K562 (cell line): ENCODE measurements around the gene FRMD4A. TPM values are rescaled to one million over a fixed set of nuclear protein-coding genes. Genes with fewer than 3 reads are reported as not detected.

Experiments used
- ATAC-seq: fragments of 200-7000 bp; cut with Tn5 transposase; 3 replicates; pipeline ENCODE4 v1.9.1; 2020; ENCODE audit warnings: moderate library complexity
- BruUV-seq: library from RNA; stranded (reverse); fragments of 400-500 nt; replicated peaks from 2 replicates; lab custom pipeline; 2021; lab: Mats Ljungman, UMichigan
- CTCF ChIA-PET: fragments of 300-600 bp; formaldehyde crosslinking; extraction: SDS; loops from one replicate; lab custom pipeline; 2021; ENCODE audit warnings: low intra/inter-chr PET ratio; lab: Yijun Ruan, JAX
- POLR2A ChIA-PET: fragments of 300-600, 350-650 bp; sonication (Branson Sonifier 250); formaldehyde crosslinking; extraction: SDS; loops from one replicate; lab custom pipeline; 2021; ENCODE audit warnings: antibody characterized with exemption, inconsistent platforms; lab: Yijun Ruan, JAX
- DNase-seq, 4 experiments: peaks; one replicate each; pipeline versions ENCODE4 v3.0.0 to v3.0.0-alpha.2; 2011 to 2018; ENCODE audit warnings: low spot score in 3 of 4, mixed read lengths in 3 of 4; ENCODE audit errors: extremely low read depth in 1 of 4
- FAIRE-seq: peaks from 2 replicates; lab custom pipeline; 2011; peaks lifted over from hg19 to GRCh38; lab: Jason Lieb, UNC
- H2AFZ ChIP-seq: 2 replicates; pipeline ENCODE4 v1.6.0; 2011; ENCODE audit warnings: low read depth, low read length, control low read depth, inconsistent platforms
- H3K27ac ChIP-seq: fragments of 200-600 bp; 3 replicates; pipeline ENCODE4 v1.8.0; 2011; ENCODE audit warnings: low read depth, mild to moderate bottlenecking, control low read depth, inconsistent platforms, low read length, moderate library complexity, mixed read lengths; ENCODE audit errors: extremely low read depth
- H3K27me3 ChIP-seq, 2 experiments: fragments of 300-600 bp in 1 of 2; 2 replicates in 1 of 2; 3 replicates in 1 of 2; pipeline versions ENCODE4 v1.6.0 to v1.8.0; 2011; ENCODE audit warnings: inconsistent platforms in 2 of 2, low read length in 2 of 2, mild to moderate bottlenecking in 1 of 2, mixed read lengths in 1 of 2, moderate library complexity in 1 of 2; ENCODE audit not compliant: control insufficient read depth in 2 of 2, insufficient read depth in 2 of 2
- H3K36me3 ChIP-seq: fragments of 300-600 bp; 3 replicates; pipeline ENCODE4 v1.8.0; 2011; ENCODE audit warnings: mild to moderate bottlenecking, low read length, inconsistent platforms; ENCODE audit not compliant: control insufficient read depth, insufficient read depth
- H3K4me1 ChIP-seq, 2 experiments: fragments of 200-600 bp in 1 of 2; replicated peaks in 1 of 2; 2 replicates in 1 of 2; 3 replicates in 1 of 2; pipeline versions ENCODE4 v1.5.1 to v1.8.0; 2011; ENCODE audit warnings: inconsistent platforms in 2 of 2, low read length in 2 of 2, mild to moderate bottlenecking in 1 of 2, mixed read lengths in 1 of 2, moderate library complexity in 1 of 2; ENCODE audit not compliant: control insufficient read depth in 2 of 2, insufficient read depth in 2 of 2
- H3K4me2 ChIP-seq: 2 replicates; pipeline ENCODE4 v1.6.1; 2011; ENCODE audit warnings: low read length, control low read depth, inconsistent platforms, mixed read lengths; ENCODE audit not compliant: insufficient read depth
- H3K4me3 ChIP-seq: fragments of 200-600 bp; sonication (generic), shearing (Covaris generic); 2 replicates; pipeline ENCODE4 v1.5.1; 2016; ENCODE audit warnings: control low read depth, inconsistent platforms
- H3K79me2 ChIP-seq: fragments of 200-600 bp; 3 replicates; pipeline ENCODE4 v1.8.0; 2011; ENCODE audit warnings: low read length, inconsistent platforms; ENCODE audit not compliant: control insufficient read depth, insufficient read depth
- H3K9ac ChIP-seq, 2 experiments: 2 replicates each; pipeline versions ENCODE4 v1.6.0 to v1.6.1; 2011; ENCODE audit warnings: low read depth in 2 of 2, low read length in 2 of 2, control low read depth in 1 of 2, inconsistent platforms in 1 of 2, mild to moderate bottlenecking in 1 of 2, mixed read lengths in 1 of 2; ENCODE audit not compliant: insufficient read depth in 1 of 2
- H3K9me1 ChIP-seq: one replicate; pipeline ENCODE4 v1.6.0; 2011; ENCODE audit warnings: inconsistent platforms, mild to moderate bottlenecking, low read length, moderate library complexity; ENCODE audit not compliant: control insufficient read depth, insufficient read depth
- H3K9me3 ChIP-seq: replicated peaks from 2 replicates; pipeline ENCODE4 v1.5.1; 2011; ENCODE audit warnings: low read depth, low read length, inconsistent platforms; ENCODE audit not compliant: control insufficient read depth, insufficient read depth
- H4K20me1 ChIP-seq: replicated peaks from 2 replicates; pipeline ENCODE4 v1.6.1; 2011; ENCODE audit warnings: low read length, inconsistent platforms, mixed read lengths; ENCODE audit not compliant: control insufficient read depth, insufficient read depth
- DPF2 ChIP-seq: fragments of 450-650 bp; IDR thresholded peaks from 2 replicates; pipeline ENCODE4 v1.6.1; 2016
- ELF2 ChIP-seq: fragments of 250-450 bp; sonication (Bioruptor Pico); IDR thresholded peaks from 2 replicates; pipeline ENCODE4 v1.5.0; 2021; ENCODE audit warnings: mild to moderate bottlenecking
- EP400 ChIP-seq: fragments of 450-650 bp; IDR thresholded peaks from 2 replicates; pipeline ENCODE4 v1.6.1; 2017; ENCODE audit warnings: antibody characterized with exemption, mild to moderate bottlenecking, moderate library complexity
- GTF2F1 ChIP-seq: IDR thresholded peaks from 2 replicates; pipeline ENCODE4 v1.6.1; 2011; ENCODE audit warnings: low read depth, low read length, improper control_type of control experiment
- HDAC8 ChIP-seq: fragments of 450-650 bp; IDR thresholded peaks from 2 replicates; pipeline ENCODE4 v1.6.1; 2016; ENCODE audit warnings: mild to moderate bottlenecking, missing genetic modification characterization, moderate library complexity, missing compliant biosample characterization
- HLTF ChIP-seq: fragments of 450-650 bp; IDR thresholded peaks from 2 replicates; pipeline ENCODE4 v1.6.1; 2016
- HNRNPH1 ChIP-seq: fragments of 200-400 bp; formaldehyde crosslinking; optimal IDR thresholded peaks from 2 replicates; pipeline ENCODE3; 2017; ENCODE audit warnings: low read depth, mild to moderate bottlenecking, low read length, moderate library complexity
- HSF4 ChIP-seq: fragments of 250-450 bp; sonication (Bioruptor Pico); IDR thresholded peaks from 2 replicates; pipeline ENCODE4 v2.1.2; 2022; ENCODE audit warnings: mild to moderate bottlenecking, moderate library complexity, borderline replicate concordance
- KLF1 ChIP-seq: fragments of 450-650 bp; IDR thresholded peaks from 2 replicates; pipeline ENCODE4 v1.6.1; 2016; ENCODE audit warnings: missing genetic modification characterization, missing compliant biosample characterization
- PYGO2 ChIP-seq: fragments of 450-650 bp; IDR thresholded peaks from 2 replicates; pipeline ENCODE4 v1.6.1; 2016; ENCODE audit warnings: mild to moderate bottlenecking, missing genetic modification characterization, moderate library complexity, missing compliant biosample characterization
- RB1 ChIP-seq: fragments of 450-650 bp; IDR thresholded peaks from 2 replicates; pipeline ENCODE4 v1.6.1; 2017; ENCODE audit warnings: low read depth, mild to moderate bottlenecking
- SPI1 ChIP-seq: IDR thresholded peaks from 2 replicates; pipeline ENCODE4 v1.6.1; 2011; ENCODE audit warnings: low read depth, low read length, control low read depth, borderline replicate concordance
- ZNF407 ChIP-seq: fragments of 450-650 bp; IDR thresholded peaks from 2 replicates; pipeline ENCODE4 v1.6.1; 2016; ENCODE audit warnings: low read depth
- WGBS: fragments of 100-300 bp; shearing (Covaris generic); methylation state at CpG from one replicate; pipeline ENCODE4 v1.1.6; 2016; ENCODE audit warnings: low coverage, mixed read lengths; ENCODE audit not compliant: insufficient coverage; ENCODE audit errors: missing lambda C conversion rate; 5-methylcytosine and 5-hydroxymethylcytosine counted together
- in situ Hi-C: fragments of 300-500 bp; cut with MboI; formaldehyde crosslinking; loops from 4 replicates; pipeline ENCODE4 v1.15.0; 2018; ENCODE audit warnings: inconsistent platforms, mixed read lengths
- intact Hi-C: fragments of 100-400 bp; cut with micrococcal nuclease; formaldehyde crosslinking; loops from 2 replicates; pipeline ENCODE4 v1.14.2; 2022
- polyA plus RNA-seq, 8 experiments: library from polyadenylated mRNA; depleted of rRNA in 4 of 8; stranded (reverse) in 5 of 8; unstranded in 3 of 8; fragments of >200 nt; fragmentation: Nextera tagmentation in 2 of 8; fragmentation: Illumina TruSeq in 1 of 8; extraction: Ambion mirVana in 2 of 8; extraction: Trizol in 1 of 8; gene quantifications; 2 replicates each; pipeline versions ENCODE4 v1.2.1 to v1.2.3, GENCODE V29; 2011 to 2014; ENCODE audit warnings: inconsistent platforms in 1 of 8, missing spikeins in 1 of 8
- total RNA-seq, 7 experiments: library from RNA; depleted of rRNA in 6 of 7; stranded (reverse); fragments of >200 nt in 6 of 7; fragmentation: Illumina TruSeq in 2 of 7; extraction: Trizol in 2 of 7; gene quantifications; 2 replicates each; pipeline versions ENCODE4 v1.2.1 to v1.2.3, GENCODE V29; 2011 to 2021; ENCODE audit warnings: low replicate concordance in 1 of 7
- TF ChIP-seq, protein P1 (sequence below): IDR thresholded peaks from 2 replicates; pipeline ENCODE4 v1.6.1; 2012; ENCODE audit warnings: low read depth, low read length, improper control_type of control experiment, borderline replicate concordance

FRMD4A gene
- total and polyA plus RNA-seq, 9 of the 15 experiments (the other 6 are each of a cell fraction or from before 2014, with no cell fraction given): 0.80 to 5.2 (median 3.0) TPM

GRCh38 chr10:14129770-14130169, 201.0 kb downstream of the FRMD4A start:
- intact Hi-C loops: no loop called here
- CTCF ChIA-PET: no interaction called here
- H3K4me2 ChIP-seq: no peak overlapping the region
- TF ChIP-seq SPI1 (no peak), RB1 (no peak), GTF2F1 (no peak), KLF1 (no peak), HSF4 (CRISPR knock-in tag) (no peak), DPF2 (no peak), HNRNPH1 (no peak), HLTF (no peak), HDAC8 (no peak), ELF2 (CRISPR knock-in tag) (no peak), EP400 (no peak), ZNF407 (no peak), PYGO2 (tag) (no peak)
- TF ChIP-seq, protein P1, sequence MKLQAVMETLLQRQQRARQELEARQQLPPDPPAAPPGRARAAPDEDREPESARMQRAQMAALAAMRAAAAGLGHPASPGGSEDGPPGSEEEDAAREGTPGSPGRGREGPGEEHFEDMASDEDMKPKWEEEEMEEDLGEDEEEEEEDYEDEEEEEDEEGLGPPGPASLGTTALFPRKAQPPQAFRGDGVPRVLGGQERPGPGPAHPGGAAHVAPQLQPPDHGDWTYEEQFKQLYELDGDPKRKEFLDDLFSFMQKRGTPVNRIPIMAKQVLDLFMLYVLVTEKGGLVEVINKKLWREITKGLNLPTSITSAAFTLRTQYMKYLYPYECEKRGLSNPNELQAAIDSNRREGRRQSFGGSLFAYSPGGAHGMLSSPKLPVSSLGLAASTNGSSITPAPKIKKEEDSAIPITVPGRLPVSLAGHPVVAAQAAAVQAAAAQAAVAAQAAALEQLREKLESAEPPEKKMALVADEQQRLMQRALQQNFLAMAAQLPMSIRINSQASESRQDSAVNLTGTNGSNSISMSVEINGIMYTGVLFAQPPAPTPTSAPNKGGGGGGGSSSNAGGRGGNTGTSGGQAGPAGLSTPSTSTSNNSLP: no peak

More at GRCh38 chr10:14129770-14130169, 201.0 kb downstream of the FRMD4A start:
- no peak for DNase-seq
- no peak for ATAC-seq
- in situ Hi-C loops: no loop called here
- Histone ChIP-seq H3K9ac (no peak overlapping the region), H4K20me1 (no peaks in the 10 kb centered on the region), H3K27me3 (peaks cover 5 to 14% of the 10 kb centered on the region in 2 experiments; a peak in 3 of 5 replicates), H3K79me2 (no peaks in the 10 kb centered on the region), H3K9me1 (no peaks in the 10 kb centered on the region), H3K4me1 (no peaks in the 10 kb centered on the region), H2AFZ (no peak overlapping the region), H3K4me3 (no peak overlapping the region), H3K36me3 (no peaks in the 10 kb centered on the region), H3K27ac (no peak overlapping the region), H3K9me3 (no peaks in the 10 kb centered on the region)
- 0% methylated on average over 4 of the region's 4 CpGs for WGBS
- POLR2A ChIA-PET: interaction anchor here (1.0 kb wide), 1 partner anchor 56 kb away, joined by 5 read pairs; no protein-coding TSS in a partner anchor
- no peak for FAIRE-seq
- no TSS peak for BruUV-seq
